CD4-positive, alpha-beta T cell (primary cell): ENCODE results near the gene DDX50. TPM values are rescaled to one million over a fixed set of nuclear protein-coding genes. Genes with fewer than 3 reads are reported as not detected.

Experiments used
- ATAC-seq: fragments of 200-7000 bp; cut with Tn5 transposase; one replicate; pipeline ENCODE4 v1.10.0; 2022; ENCODE audit warnings: mild to moderate bottlenecking; ENCODE audit not compliant: poor library complexity
- CTCF ChIA-PET: fragments of 350-600 bp; sonication (Branson Sonifier 250); formaldehyde crosslinking; loops from one replicate; lab custom pipeline; 2021; ENCODE audit warnings: antibody characterized with exemption, inconsistent platforms; lab: Charles Lee
- POLR2A ChIA-PET: fragments of 350-600 bp; sonication (Branson Sonifier 250); formaldehyde crosslinking; loops from one replicate; lab custom pipeline; 2021; ENCODE audit warnings: antibody characterized with exemption, inconsistent platforms; lab: Charles Lee
- DNase-seq, 14 experiments: peaks; one replicate each; pipeline ENCODE4 v3.0.0-alpha.2; 2013 to 2020; ENCODE audit warnings: mixed read lengths in 2 of 14
- H3K27ac ChIP-seq, 2 donors: one replicate each; pipeline versions ENCODE4 v1.5.1 to v1.7.0; 2013; ENCODE audit warnings: low read length in 2 of 2, low read depth in 1 of 2, mild to moderate bottlenecking in 1 of 2
- H3K27me3 ChIP-seq, 2 experiments: 1 replicate in 1 of 2; 2 replicates in 1 of 2; pipeline versions ENCODE4 v1.6.1 to v1.7.0; 2013; ENCODE audit warnings: low read length in 2 of 2, control low read depth in 1 of 2, mild to moderate bottlenecking in 1 of 2, moderate library complexity in 1 of 2; ENCODE audit not compliant: insufficient read depth in 2 of 2, control insufficient read depth in 1 of 2
- H3K36me3 ChIP-seq: one replicate; pipeline ENCODE4 v1.6.1; 2013; ENCODE audit warnings: low read length, control low read depth; ENCODE audit not compliant: insufficient read depth
- H3K4me1 ChIP-seq: one replicate; pipeline ENCODE4 v1.6.1; 2013; ENCODE audit warnings: low read length, control low read depth; ENCODE audit not compliant: insufficient read depth
- H3K4me3 ChIP-seq: one replicate; pipeline ENCODE4 v1.5.1; 2013; ENCODE audit warnings: mild to moderate bottlenecking, low read length, moderate library complexity
- H3K9me3 ChIP-seq, 2 experiments: 1 replicate in 1 of 2; 2 replicates in 1 of 2; pipeline versions ENCODE4 v1.6.1 to v1.7.0; 2013; ENCODE audit warnings: low read length in 2 of 2, mild to moderate bottlenecking in 2 of 2, control low read depth in 1 of 2, moderate library complexity in 1 of 2; ENCODE audit not compliant: control insufficient read depth in 1 of 2, insufficient read depth in 1 of 2
- H3K27ac Mint-ChIP-seq: one replicate; pipeline ENCODE4 v1.8.0; 2020; ENCODE audit warnings: mixed read lengths
- H3K27me3 Mint-ChIP-seq: one replicate; pipeline ENCODE4 v1.8.0; 2021; ENCODE audit warnings: mixed read lengths
- H3K36me3 Mint-ChIP-seq: one replicate; pipeline ENCODE4 v1.8.0; 2021; ENCODE audit warnings: low read depth, mixed read lengths
- H3K4me1 Mint-ChIP-seq: one replicate; pipeline ENCODE4 v1.8.0; 2021; ENCODE audit warnings: low read depth, mixed read lengths
- H3K4me3 Mint-ChIP-seq: one replicate; pipeline ENCODE4 v1.8.0; 2020; ENCODE audit warnings: mild to moderate bottlenecking, mixed read lengths
- H3K9me3 Mint-ChIP-seq: one replicate; pipeline ENCODE4 v1.8.0; 2020; ENCODE audit warnings: mixed read lengths
- CTCF ChIP-seq: fragments of 200-600 bp; IDR thresholded peaks from one replicate; pipeline ENCODE4 v1.8.0; 2022; ENCODE audit warnings: antibody characterized with exemption, mild to moderate bottlenecking
- intact Hi-C, 2 experiments: fragments of 100-400 bp; cut with DNase I in 1 of 2; cut with micrococcal nuclease in 1 of 2; formaldehyde crosslinking; loops; one replicate each; pipeline versions ENCODE4 v1.15.1 to v1.9.0; 2023 to 2025; cut with DNase I, micrococcal nuclease
- total RNA-seq, 174 experiments: library from RNA in 2 of 174; stranded (reverse) in 2 of 174; gene quantifications; one replicate each; pipeline ENCODE4 v1.2.3 and lab custom pipeline; 2021 to 2026

DDX50 gene
- total RNA-seq, 2 experiments from 2014 or later, result 46.8 to 47.5 TPM

DNA sequence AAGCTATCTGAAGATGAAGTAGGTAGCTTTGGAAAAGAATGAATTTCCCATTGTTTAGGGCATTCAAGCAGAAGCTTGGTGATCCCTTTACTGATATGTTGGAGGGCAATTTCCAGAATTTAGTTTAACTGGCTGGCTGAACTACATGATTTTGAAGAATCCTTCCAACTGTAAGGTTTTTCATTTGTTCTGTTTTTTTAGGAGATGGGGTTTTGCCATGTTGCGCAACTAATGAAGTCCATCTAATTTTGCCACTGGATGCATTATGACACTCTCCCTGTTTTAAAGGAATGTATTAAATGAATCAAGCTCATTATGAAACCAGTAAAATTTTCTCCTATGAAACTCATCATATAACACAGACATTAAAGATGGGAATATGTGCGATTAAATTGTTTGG is 6.1 kb upstream of the DDX50 start:
- Mint-ChIP-seq H3K36me3 (no peaks in the 10 kb centered on the region), H3K4me1 (peaks cover 8% of the 10 kb centered on the region), H3K27ac (no peak overlapping the region), H3K27me3 (no peaks in the 10 kb centered on the region), H3K9me3 (no peaks in the 10 kb centered on the region), H3K4me3 (no peak overlapping the region)
- TF ChIP-seq CTCF, result no peak
- Histone ChIP-seq H3K27ac (no peak overlapping the region), H3K4me3 (no peak overlapping the region), H3K4me1 (peaks cover 2% of the 10 kb centered on the region), H3K36me3 (no peaks in the 10 kb centered on the region), H3K9me3 (no peaks in the 10 kb centered on the region), H3K27me3 (no peaks in the 10 kb centered on the region)
- CTCF ChIA-PET, result no interaction called here
- intact Hi-C loops, result loop anchor here in 1 of 2 experiments (5.0 to 10.0 kb wide), 3 partner anchors 63 to 1130 kb away; no protein-coding TSS in a partner anchor
- ATAC-seq (no peak), DNase-seq (no peak)
- POLR2A ChIA-PET, result no interaction called here

DNA sequence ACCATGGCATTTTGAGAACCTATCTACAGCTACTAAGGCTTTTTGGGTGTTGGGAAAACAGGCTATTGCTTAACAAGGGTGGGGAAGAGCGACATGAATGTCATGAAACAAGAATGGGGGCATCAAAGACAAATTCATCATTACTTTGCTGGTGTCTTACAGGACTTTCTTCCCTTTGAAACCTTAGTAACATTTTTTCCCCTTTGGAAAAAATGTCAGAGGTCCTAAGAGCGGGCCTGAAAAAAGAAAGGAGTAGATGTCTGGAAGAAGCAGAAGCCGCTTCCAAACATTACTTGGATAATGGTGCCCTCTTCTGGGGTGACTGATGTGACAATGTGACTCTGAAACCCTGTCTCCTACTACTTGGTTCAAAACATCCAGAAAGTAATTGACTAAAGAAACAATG is 3.8 kb upstream of the DDX50 start:
- peak; percentile 50 for TF ChIP-seq CTCF
- no peaks in the 10 kb centered on the region for H3K27me3 ChIP-seq
- H3K27ac Mint-ChIP-seq, result peak overlapping the region; percentile 49
- CTCF ChIA-PET, result interaction anchor here (1.1 kb wide), 1 partner anchor 34 kb away, joined by 3 read pairs; no protein-coding TSS in a partner anchor
- no peaks in the 10 kb centered on the region for H3K27me3 Mint-ChIP-seq
- POLR2A ChIA-PET, result no interaction called here
- no peak for ATAC-seq
- DNase-seq, result peak in 9 of 14 experiments; percentile 3 to 69 (median 35)
- peak overlapping the region; percentile 62 for H3K4me3 Mint-ChIP-seq
- peaks cover 18% of the 10 kb centered on the region for H3K36me3 Mint-ChIP-seq
- peaks cover 30% of the 10 kb centered on the region for H3K4me1 Mint-ChIP-seq
- no peak overlapping the region for H3K27ac ChIP-seq
- H3K4me1 ChIP-seq, result peaks cover 19% of the 10 kb centered on the region
- intact Hi-C loops, result loop anchor here (1.0 to 10.0 kb wide), 5 partner anchors 65 to 1133 kb away; no protein-coding TSS in a partner anchor
- no peaks in the 10 kb centered on the region for H3K9me3 Mint-ChIP-seq
- H3K9me3 ChIP-seq, result no peaks in the 10 kb centered on the region
- no peak overlapping the region for H3K4me3 ChIP-seq
- H3K36me3 ChIP-seq, result no peaks in the 10 kb centered on the region

DNA sequence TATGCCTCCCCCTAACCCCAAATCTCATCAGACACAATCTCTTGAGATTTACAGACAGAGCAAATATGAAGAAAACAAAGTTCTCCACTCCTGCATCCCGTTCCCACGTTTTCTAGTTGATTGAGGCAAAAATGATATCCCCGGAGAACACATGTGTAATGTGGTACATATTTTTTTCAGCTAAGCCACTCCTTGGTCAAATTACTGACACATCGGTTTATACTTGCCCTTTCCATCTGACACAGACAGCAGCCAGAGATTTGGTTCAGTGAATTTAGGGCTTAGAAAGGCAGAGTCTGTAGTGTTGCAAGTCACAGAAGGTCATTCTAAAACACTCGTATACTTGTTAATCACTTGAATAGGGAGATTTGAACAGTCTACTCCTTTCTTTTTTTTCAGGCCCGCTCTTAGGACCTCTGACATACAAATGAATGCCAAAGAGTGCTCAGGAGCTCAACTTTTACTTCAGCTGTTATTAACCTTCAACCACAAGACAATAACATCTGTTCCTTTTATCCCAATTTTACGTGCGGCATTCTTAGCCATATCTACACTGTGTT is 1.8 kb upstream of the DDX50 start:
- H3K36me3 Mint-ChIP-seq, result peaks cover 21% of the 10 kb centered on the region
- no peaks in the 10 kb centered on the region for H3K9me3 ChIP-seq
- H3K4me1 Mint-ChIP-seq, result peaks cover 43% of the 10 kb centered on the region
- ATAC-seq (no peak), DNase-seq (no peak)
- peaks cover 35% of the 10 kb centered on the region for H3K4me1 ChIP-seq
- H3K27ac Mint-ChIP-seq, result peak overlapping the region; percentile 100
- H3K36me3 ChIP-seq, result no peaks in the 10 kb centered on the region
- no peak overlapping the region for H3K4me3 ChIP-seq
- no peaks in the 10 kb centered on the region for H3K9me3 Mint-ChIP-seq
- H3K27ac ChIP-seq, result no peak overlapping the region
- TF ChIP-seq CTCF, result no peak
- peak overlapping the region; percentile 99 for H3K4me3 Mint-ChIP-seq
- intact Hi-C loops, result loop anchor here in 1 of 2 experiments (2.0 to 10.0 kb wide), 4 partner anchors 67 to 1134 kb away; no protein-coding TSS in a partner anchor
- ChIA-PET CTCF (no interaction called here), POLR2A (interaction anchor here (0.8 to 2.5 kb wide), 5 partner anchors 56 to 567 kb away, joined by 3 to 15 read pairs (median 3); partner anchors contain the start of genes CCAR1, DDX21, HNRNPH3 and PBLD)
- H3K27me3 Mint-ChIP-seq, result no peaks in the 10 kb centered on the region
- H3K27me3 ChIP-seq, result no peaks in the 10 kb centered on the region
